Erythroblast (primary cell): ENCODE measurements around the gene SRGAP3.

ENCODE experiments used
- GATA1 ChIP-seq: IDR thresholded peaks from 2 replicates; pipeline ENCODE4 v1.6.1; 2011; ENCODE audit warnings: low read depth, mild to moderate bottlenecking, control low read depth, low read length, moderate library complexity
- POLR2A ChIP-seq: IDR thresholded peaks from 2 replicates; pipeline ENCODE4 v1.6.1; 2011; ENCODE audit warnings: mild to moderate bottlenecking, low read length

DNA sequence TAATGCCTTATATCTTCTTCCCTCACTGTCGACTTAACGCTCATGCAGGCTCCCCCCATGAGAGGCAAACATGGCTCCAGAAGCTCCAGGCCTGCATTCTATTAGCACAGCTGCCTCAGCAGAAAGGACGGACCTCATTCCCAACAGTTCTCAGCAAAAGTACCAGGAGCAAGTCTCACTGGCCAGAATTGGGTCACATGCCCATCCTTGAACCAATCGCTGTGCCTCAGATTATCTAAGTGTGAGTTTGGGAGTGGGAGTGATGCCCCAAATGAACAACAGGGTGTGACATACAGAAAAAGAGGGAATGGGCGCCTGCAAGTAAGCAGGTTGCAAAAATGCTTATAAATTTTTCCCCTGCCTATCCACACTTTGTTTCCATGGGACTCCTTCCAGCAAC lies 281.9 kb downstream of the SRGAP3 start:
- TF ChIP-seq POLR2A = no peak
- no peak for TF ChIP-seq GATA1
